Activated CD8-positive, alpha-beta memory T cell treated with anti-CD3 and anti-CD28 coated beads for 48 hours (primary cell): ENCODE data around the gene LNP1.
"Not testable (repeated sequence)": the region's sequence is repeated elsewhere in the genome, so short reads cannot be mapped to it uniquely, and the experiment has no call there.

Experiments used
- DNase-seq, 3 experiments: peaks; one replicate each; pipeline ENCODE4 v3.0.0-alpha.2; 2020; ENCODE audit warnings: low read depth in 2 of 3, low spot score in 2 of 3

LNP1 gene

DNA sequence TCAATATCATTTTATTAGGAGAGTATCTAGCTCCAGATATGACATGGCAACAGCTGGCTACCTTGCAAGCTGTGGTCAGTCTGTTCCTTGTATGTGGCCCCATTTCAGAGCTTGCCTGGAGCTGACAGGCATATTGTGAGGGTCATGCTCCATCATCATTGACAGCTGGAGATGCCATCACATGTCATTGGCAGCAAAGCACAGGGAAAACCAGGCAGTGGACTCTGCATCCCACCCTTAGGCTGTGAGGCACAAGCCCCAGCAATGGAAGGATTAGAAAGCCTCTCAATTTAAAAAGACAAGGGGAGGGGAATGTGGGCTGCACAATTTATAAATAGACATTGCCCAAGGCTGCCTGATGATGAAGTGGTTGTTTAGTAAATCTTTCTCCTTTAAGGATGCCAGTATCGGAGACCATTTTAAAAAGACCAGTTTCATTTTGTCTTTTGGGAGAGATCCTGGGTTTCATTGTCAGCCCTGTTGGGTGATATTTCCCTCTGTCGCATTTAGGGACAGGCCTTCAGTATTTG is 27.9 kb downstream of the LNP1 start:
- no peak for DNase-seq

DNA sequence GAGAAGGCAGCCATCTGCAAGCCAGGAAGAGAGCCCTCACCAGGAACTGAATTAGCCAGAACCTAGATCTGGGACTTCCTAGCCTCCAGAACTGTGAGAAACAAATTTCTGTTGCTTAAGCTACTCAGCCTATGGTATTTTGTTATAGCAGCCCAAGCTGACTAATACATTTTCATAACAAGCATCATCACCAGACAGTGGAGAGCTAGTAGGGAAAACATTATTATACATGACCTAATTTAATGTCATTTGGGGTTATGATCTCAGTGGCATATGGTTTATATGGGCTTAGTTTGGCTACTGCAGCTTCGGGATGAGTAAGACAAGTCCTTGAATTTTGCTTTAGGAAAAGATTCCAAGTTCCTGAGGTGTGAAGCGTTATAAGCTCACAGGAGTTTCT is 35.6 kb downstream of the LNP1 start:
- no peak for DNase-seq

DNA sequence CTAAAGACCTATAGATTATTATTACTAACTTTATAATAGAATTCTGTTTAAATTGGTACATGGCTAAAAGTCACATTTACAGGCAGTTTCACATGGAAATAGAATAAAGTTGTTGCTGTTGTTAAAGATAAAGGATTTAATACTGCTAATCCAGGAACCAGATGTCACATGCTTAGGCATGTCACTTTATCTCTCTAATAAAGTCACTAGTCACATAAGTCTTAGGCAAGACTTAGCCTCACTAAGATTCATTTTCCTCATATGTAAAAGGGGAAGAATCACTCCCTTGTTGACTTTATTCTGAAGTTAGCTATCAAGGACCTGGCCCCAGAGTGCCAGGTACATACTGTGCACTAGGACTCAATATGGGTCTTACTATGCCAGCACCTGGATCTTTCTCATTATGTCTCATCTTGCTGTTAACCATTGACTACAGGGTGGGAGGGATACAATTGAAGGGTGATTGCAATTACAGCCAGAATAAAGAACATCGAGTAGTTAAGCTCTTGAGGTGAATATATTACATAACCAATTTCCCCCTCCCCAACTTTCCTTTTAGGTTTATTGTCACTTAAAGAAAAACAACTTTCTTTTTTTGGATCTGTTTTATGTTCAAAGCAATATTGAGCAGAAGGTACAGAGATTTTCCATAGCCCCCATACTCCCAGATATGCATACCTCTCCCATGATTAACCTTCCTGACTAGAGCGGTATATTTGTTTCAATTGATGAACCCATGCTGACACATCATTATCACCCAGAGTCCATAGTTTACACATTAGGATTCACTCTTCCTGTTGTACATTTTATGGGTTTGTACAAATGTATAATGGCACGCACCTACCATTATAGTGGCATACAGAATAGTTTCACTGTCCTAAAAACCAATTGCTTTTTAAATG is 36.6 kb downstream of the LNP1 start:
- no peak for DNase-seq

DNA sequence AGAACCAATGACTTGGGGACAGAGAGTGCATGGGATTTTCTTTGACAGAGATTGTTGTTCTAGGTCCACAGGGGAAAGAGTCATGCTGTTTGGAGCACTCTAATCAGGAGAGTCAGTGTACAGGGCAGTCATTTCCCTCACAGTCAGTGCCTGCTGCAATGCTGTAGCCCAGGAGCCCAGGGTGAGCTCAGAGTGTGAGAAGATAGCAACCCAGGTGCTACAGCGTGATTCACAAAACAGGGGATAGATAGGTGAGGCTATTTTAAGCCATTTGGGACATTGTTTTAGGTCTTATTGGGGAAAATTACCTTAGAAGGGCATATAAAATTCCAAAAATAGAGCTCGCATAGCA is 37.3 kb downstream of the LNP1 start:
- DNase-seq, result no peak

DNA sequence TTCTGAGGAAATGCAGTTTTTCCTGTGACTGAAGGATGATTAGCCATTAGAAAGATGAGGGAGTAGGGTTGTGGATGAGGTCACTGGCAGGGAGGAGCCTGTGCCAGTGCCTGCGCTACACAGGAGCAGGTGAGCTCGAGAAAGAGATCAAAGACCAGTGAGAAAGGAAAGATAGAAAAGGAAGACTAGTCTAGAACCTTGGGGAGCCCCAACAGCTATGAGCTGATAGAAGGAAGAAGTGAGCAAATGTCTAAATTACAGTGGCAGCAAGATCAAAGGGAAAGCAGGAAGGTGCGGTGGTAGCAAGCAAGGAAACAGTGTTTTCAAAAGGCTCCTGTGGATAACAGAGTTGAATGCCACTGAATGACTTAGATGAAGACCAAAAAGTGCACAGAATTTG is 39.6 kb downstream of the LNP1 start:
- DNase-seq, result no peak

DNA sequence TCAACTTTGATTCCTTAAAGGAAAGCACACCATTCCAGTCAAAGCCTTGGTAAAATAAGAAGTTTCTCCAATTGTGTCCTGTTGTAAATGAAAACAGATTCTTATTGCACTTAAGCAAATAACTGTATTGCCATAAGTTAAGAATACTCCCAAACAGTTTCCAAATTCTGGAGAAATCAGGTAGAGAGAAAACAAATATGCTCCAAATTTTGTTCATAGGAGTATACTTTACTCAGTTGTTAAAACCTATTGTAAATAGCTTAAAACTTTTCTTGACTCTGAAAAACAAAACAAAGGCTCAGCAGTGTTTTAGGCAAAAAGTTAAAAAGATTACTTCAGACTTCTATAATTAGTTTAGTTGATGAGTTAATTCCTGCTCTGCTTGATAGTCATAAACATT is 42.4 kb downstream of the LNP1 start:
- DNase-seq, result no peak

DNA sequence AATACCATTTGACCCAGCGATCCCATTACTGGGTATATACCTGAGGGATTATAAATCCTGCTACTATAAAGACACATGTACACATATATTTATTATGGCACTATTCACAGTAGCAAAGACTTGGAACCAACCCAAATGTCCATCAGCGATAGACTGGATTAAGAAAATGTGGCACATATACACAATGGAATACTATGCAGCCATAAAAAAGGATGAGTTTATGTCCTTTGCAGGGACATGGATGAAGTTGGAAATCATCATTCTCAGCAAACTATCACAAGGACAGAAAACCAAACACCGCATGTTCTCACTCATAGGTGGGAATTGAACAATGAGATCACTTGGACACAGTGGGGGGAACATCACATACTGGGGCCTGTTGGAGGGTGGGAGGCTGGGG is 45.7 kb downstream of the LNP1 start:
- DNase-seq, result not testable (repeated sequence)

DNA sequence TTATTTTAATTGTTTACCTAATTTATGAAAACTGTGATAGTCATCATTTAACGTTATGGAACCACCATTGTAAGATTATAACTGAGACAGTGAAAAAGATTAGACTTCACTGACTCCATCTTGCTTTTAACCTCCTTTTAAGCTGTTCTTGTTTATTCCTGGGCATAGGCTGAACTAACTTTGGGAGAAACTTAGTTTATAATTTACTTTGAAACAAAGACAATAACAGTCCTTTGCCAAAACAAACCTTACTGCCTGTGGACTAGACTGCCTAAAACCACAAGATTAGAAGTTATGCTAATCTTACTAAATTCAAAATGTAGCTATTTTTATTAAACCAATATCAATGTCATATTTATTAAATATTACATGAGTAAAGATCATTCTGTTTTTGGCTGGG is 46.7 kb downstream of the LNP1 start:
- no peak for DNase-seq

DNA sequence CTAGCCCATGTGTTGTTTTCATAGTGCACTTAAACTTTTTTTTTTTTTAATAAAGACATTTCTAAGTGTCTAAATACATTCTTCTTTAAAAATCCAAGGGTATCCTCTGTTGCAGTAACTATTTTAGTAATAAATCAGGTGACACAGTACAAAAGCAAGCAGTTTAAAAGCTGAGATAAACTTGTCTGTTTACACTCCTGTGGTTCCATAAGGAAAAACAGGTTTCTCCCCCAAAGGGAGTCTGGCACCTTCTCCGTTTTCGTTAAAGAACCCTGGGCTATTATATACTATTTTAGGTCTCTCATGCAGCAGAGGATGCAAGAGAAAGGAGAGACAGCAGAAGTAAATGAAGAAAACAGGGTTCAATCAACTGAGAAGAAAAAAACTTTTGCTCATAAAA is 47.9 kb downstream of the LNP1 start:
- DNase-seq, result no peak

DNA sequence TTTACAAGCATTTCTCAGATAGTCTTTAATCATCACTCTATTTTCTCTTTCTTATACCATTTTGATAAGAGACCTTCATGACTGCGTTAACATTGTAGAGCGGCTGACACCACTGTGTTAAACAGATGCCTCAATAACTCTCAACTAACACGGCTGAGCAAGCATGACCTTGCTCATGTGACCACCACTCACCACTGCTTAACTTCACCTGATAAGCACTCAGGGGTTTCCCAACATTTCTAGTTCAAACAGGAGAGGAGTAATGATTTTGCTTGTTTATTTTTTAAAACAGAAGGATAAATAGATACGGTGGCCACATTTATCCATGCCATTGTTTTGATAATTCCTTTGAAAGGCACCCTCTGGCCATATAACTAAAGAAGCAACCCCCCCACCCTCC is 53.3 kb downstream of the LNP1 start:
- no peak for DNase-seq

DNA sequence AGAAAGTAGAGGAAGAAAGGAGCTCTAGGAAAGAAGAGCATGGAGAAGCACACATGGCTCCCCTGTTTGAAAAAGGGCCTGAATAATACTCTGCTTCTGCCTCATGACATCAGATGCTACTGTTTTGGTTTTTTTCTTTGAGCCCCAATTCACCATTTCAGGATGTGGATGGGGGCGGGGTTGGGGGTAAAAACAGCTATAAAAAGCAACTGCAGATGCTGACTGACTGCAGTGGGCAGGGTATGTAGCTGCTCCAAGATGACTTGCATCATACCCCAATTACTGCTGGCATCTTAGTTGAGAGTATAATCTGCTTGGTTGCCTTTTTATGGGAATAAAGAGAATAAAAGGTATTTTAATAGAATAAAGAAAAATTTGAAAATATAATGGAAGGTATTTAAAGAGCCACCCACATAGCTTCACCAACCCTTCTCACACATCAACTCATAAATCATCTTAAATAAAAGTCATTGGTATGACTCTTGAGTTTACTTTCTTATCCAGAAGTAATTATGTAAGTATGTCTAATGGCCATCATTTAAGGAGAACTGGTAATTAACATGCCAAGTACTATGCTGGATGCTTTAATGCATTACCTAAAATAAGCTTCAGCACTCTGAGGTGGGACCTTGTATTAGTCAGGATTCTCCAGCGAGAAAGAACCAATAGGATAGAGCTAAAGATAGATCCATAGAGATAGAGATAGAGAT is 54.7 kb downstream of the LNP1 start:
- no peak for DNase-seq

DNA sequence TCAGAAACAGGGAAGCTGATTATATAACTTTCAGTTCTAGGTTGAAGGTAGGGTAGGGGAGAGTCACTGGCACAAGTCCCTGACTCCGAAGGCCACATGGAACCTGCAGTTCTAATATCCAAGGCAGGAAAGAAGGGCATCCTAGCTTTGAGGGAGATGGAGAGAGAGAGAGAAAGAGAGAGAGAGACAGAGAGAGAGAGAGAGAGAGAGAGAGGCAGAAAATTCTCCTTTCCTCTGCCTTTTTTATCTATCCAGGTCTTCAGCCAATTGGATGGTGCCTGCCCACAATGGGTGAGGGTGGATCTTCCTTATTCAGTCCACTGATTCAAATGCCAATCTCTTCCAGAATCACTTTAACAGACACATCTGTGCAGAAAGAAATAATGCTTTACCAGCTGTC is 55.4 kb downstream of the LNP1 start:
- no peak for DNase-seq

DNA sequence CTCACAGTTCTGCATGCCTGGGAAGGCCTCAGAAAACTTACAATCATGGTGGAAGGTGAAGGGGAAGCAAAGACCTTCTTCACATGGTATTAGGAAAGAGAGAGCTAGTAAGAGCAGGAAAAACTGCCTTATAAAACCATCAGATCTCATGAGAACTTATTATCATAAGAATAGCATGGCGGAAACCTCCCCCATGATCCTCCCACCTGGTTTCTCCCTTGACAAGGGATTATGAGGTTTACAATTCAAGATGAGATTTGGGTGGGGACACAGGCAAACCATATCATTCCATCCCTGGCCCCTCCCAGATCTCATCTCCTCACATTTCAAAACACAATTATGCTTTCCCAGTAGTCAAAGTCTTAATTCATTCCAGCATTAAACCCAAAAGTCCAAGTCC is 56.5 kb downstream of the LNP1 start:
- no peak for DNase-seq

DNA sequence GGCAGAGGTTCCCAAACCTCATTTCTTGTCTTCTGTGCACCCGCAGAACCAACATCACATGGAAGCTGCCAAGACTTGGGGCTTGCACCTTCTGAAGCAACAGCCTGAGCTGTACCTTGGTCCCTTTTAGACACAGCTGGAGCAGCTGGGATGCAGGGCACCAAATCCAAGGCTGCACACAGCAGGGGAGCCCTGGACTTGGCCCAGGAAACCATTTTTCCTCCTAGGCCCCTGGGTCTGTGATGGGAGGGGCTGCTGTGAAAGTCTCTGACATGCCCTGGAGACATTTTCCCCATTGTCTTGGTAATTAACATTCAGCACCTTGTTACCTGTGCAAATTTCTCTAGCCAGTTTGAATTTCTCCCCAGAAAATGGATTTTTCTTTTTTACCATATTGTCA is 57.5 kb downstream of the LNP1 start:
- DNase-seq, result no peak

DNA sequence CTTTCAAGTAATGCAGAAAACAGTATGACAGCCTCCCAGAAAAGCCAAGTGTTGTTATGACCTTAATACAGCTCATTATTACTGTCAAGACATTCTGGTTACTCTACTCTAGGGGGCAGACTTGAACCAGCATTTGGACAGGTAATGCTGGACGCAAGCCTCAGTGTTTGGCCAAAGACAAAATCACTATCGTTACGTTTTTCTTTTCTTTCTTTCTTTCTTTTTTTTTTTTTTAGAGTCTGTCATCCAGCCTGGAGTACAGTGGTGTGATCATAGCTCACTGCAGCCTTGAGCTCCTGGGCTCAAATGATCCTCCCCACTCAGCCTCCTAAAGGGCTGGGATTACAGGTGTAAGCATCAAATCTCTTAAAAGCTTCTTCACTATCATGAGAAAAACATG is 61.7 kb downstream of the LNP1 start:
- no peak for DNase-seq

DNA sequence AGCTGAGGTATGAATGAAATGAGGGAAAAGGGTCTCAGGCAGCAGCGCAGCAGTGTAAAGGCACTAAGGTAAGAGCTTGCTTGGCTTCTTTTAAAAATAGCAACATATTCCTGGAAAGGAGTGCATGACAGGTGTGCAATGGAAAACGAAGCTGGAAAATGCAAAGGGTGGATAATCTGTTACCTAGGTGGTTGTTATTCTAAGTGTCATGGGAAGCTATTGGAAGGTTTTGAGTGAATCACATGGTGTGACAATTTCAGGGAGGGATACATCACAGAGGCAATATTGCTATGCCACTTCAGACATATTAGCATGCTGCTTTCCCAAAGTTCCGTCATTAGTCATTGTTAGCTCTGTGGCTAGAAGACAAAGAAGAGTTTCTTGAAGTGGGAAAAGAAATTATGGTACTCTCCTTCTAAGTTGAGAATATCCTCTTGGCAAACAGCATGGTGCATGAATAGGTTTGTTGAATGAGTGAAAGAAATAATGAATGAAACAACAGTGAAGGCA is 62.4 kb downstream of the LNP1 start:
- DNase-seq, result no peak

DNA sequence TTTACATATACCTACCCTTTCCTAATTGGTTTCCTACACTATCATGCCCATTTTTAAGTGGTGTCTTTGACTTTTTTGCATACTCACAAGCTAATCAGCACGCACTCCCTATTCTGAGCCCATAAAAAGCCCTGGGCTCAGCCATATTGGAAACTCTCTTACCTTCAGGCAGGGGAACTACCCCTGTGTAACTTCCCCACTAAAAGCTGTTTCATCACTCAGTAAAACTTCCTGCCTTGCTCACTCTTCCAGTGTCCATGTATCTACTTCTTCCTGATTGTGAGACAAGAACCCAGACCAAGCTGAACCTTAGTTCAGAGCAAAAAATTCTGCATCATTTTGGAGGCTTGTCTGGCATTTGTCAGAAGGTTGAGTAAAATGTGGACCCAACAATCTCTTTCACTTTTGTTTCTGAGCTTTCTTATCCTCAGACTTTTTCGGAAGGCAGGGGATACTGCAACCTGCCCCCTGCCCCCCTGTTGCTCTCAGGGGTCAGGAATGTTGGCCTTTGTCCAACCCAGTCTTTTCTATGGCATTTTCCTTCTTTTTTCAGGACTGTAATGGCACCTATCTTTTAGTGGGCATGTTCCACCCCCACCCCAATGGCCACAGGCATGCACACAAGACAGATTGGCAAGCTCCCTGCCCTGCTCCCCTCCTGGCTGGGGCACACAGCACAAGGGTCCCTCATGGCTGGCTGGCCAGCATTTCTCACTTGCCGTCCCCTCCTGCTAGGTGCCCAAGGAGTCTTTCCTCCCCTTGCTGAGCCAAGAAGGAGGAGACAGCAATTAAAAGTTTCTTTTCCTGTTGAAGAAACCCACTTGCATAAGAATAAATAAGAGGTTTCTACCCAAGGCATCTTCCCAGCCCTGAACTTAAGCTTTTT is 64.8 kb downstream of the LNP1 start:
- no peak for DNase-seq

DNA sequence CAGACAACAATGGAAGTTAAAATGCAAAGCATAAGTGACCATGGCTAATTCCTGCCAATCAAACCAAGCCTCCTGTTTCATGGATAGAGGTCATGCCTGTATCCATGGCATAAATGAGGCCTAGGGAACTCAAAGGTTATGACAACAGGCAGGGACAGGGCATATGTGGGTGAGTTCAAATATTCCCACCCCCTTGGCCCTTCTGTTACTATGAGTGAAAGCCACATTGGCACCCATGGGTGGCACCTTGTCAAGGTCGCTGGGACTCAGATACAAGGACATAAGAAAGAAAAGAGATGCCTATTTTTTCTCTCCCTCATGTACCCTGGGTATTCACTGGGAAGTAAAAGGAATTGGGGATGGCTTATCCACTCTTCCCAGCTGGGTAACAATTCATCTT is 65.8 kb downstream of the LNP1 start:
- no peak for DNase-seq

DNA sequence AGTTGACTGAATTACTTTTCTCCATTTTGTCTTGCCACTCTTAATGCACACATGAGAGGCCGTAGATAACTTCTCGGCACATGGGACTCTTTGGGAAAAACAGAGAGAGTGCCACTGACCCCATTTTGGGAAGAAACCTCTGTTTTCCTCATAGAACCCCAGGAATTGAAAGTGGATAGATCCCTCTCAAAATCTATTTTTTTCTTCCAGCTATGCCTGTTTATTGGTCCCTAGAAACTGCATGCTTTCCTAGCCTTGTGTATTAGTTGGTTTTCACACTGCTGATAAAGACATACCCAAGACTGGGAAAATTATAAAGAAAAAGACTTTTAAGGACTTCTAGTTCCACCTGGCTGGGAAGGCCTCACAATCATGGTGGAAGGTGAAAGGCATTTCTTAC is 67.3 kb downstream of the LNP1 start:
- DNase-seq, result no peak

DNA sequence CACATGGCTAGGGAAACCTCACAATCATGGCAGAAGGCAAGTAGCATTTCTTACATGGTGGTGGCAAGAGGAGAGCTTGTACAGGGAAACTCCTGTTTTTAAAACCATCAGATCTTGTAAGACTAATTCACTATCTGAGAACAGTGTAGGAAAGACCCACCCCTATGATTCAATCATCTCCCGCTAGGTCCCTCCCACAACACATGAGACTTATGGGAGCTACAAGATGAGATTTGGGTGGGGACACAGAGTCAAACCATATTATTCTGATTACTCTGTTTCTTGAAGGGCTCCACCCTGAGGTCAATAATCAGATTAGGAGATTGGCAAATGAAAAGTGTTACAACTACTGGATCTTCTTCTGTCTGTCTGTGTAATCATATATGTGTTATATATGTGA is 69.6 kb downstream of the LNP1 start:
- no peak for DNase-seq

DNA sequence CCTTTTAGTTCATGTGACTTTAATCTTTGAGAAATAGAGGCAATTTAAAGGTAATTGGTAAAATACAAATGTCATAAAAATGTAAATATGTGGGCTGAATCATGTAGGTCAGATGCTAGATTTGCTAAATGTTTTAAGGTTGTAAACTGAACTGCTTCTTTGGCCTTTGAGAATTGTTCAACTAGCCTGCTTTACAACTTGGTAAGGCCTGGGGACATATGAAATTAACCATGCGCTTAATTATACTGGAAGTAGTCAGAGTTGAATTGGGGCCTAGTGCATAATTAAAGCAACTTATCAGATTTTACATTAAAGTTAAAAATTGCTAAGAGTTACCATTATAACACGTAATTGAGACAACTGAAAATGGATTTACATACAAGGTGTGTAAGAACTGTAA is 70.1 kb downstream of the LNP1 start:
- no peak for DNase-seq
